K562 (cell line): ENCODE measurements around the gene GULP1.
"Not testable (repeated sequence)": the region's sequence is repeated elsewhere in the genome, so short reads cannot be mapped to it uniquely, and the experiment has no call there.

ENCODE experiments used
- CHD2 ChIP-seq: IDR thresholded peaks from 2 replicates; pipeline ENCODE4 v1.6.1; 2011; ENCODE audit warnings: low read depth, low read length
- CREM ChIP-seq: IDR thresholded peaks from 2 replicates; pipeline ENCODE4 v1.6.1; 2014; ENCODE audit warnings: antibody characterized with exemption, low read depth
- EGR1 ChIP-seq: fragments of 450-650 bp; conservative IDR thresholded peaks from 2 replicates; pipeline ENCODE4 v1.6.1; 2017; ENCODE audit warnings: mild to moderate bottlenecking
- GATA2 ChIP-seq: sonication (generic); formaldehyde crosslinking; IDR thresholded peaks from 2 replicates; pipeline ENCODE4 v1.4.0; 2020; ENCODE audit warnings: mild to moderate bottlenecking, missing genetic modification reagents
- HDAC3 ChIP-seq: fragments of 450-650 bp; IDR thresholded peaks from 2 replicates; pipeline ENCODE4 v1.6.1; 2018; ENCODE audit warnings: borderline replicate concordance, mild to moderate bottlenecking, moderate library complexity; ENCODE audit not compliant: partially characterized antibody
- NFIC ChIP-seq: fragments of 450-650 bp; IDR thresholded peaks from 2 replicates; pipeline ENCODE4 v1.6.1; 2017; ENCODE audit warnings: mild to moderate bottlenecking, inconsistent platforms
- NR2C2 ChIP-seq, 2 experiments: fragments of 200-800 bp in 1 of 2; sonication (Bioruptor generic) in 1 of 2; sonication (generic) in 1 of 2; formaldehyde crosslinking in 1 of 2; IDR thresholded peaks; 2 replicates each; pipeline versions ENCODE4 v1.6.1 to v1.8.0; 2016 to 2022; ENCODE audit warnings: mild to moderate bottlenecking in 1 of 2, missing compliant biosample characterization in 1 of 2, missing genetic modification characterization in 1 of 2, missing genetic modification reagents in 1 of 2
- POLR2A ChIP-seq: fragments of 450-650 bp; conservative IDR thresholded peaks from 2 replicates; pipeline ENCODE4 v1.6.1; 2016
- POLR2AphosphoS5 ChIP-seq: IDR thresholded peaks from 2 replicates; pipeline ENCODE4 v1.6.1; 2011; ENCODE audit warnings: mild to moderate bottlenecking, low read depth, low read length, moderate library complexity; ENCODE audit not compliant: control insufficient read depth, insufficient read depth
- ZNF124 ChIP-seq: sonication (generic); formaldehyde crosslinking; IDR thresholded peaks from 2 replicates; pipeline ENCODE4 v1.8.1; 2022; ENCODE audit warnings: missing genetic modification reagents
- TF ChIP-seq, protein P1 (sequence below), 3 experiments: IDR thresholded peaks in 2 of 3; conservative IDR thresholded peaks in 1 of 3; 2 replicates each; pipeline ENCODE4 v1.5.1; 2011 to 2012; ENCODE audit warnings: low read length in 3 of 3, mild to moderate bottlenecking in 3 of 3, control low read depth in 2 of 3, improper control_type of control experiment in 1 of 3, inconsistent platforms in 1 of 3, low read depth in 1 of 3, mixed read lengths in 1 of 3, moderate library complexity in 1 of 3; ENCODE audit not compliant: insufficient read depth in 2 of 3
- TF ChIP-seq, protein P2 (sequence below): fragments of 250-450 bp; sonication (Bioruptor Pico); IDR thresholded peaks from 2 replicates; pipeline ENCODE4 v1.8.0; 2021; ENCODE audit warnings: moderate library complexity, mild to moderate bottlenecking, inconsistent platforms

DNA sequence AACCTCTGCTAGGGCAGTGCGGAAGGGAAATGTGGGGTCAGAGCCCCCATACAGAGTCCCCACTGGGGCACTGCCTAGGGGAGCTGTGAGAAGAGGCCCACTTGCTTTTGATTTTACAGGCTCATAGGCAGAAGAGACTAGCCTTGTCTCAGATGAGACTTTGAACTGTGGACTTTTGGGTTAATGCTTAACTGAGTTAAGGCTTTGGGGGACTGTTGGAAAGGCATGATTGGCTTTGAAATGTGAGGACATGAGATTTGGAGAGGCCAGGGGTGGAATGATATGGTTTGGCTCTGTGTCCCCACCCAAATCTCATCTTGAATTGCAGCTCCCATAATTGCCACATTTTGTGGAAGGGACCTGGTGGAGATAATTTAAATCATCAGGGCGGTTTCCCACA is 267.8 kb downstream of the GULP1 start:
- TF ChIP-seq NR2C2 (CRISPR knock-in tag; IDR thresholded peaks at IDR 0.05); NR2C2 (tag; IDR thresholded peaks at IDR 0.05); ZNF124 (CRISPR knock-in tag); GATA2 (CRISPR knock-in tag); CHD2; EGR1; CREM; POLR2AphosphoS5; HDAC3; NFIC; POLR2A: not testable (repeated sequence)
- TF ChIP-seq, protein P1, sequence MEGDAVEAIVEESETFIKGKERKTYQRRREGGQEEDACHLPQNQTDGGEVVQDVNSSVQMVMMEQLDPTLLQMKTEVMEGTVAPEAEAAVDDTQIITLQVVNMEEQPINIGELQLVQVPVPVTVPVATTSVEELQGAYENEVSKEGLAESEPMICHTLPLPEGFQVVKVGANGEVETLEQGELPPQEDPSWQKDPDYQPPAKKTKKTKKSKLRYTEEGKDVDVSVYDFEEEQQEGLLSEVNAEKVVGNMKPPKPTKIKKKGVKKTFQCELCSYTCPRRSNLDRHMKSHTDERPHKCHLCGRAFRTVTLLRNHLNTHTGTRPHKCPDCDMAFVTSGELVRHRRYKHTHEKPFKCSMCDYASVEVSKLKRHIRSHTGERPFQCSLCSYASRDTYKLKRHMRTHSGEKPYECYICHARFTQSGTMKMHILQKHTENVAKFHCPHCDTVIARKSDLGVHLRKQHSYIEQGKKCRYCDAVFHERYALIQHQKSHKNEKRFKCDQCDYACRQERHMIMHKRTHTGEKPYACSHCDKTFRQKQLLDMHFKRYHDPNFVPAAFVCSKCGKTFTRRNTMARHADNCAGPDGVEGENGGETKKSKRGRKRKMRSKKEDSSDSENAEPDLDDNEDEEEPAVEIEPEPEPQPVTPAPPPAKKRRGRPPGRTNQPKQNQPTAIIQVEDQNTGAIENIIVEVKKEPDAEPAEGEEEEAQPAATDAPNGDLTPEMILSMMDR (IDR thresholded peaks at IDR 0.05 in 2 of 3, conservative IDR thresholded peaks at IDR 0.05 in 1 of 3; ENCODE audit: insufficient read depth in 2 of 3, low read depth in 1 of 3, low read length in 3 of 3) = not testable (repeated sequence)
- TF ChIP-seq, protein P2, sequence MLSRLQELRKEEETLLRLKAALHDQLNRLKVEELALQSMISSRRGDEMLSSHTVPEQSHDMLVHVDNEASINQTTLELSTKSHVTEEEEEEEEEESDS (CRISPR knock-in tag) = not testable (repeated sequence)
